Vagina (tissue), 2 donors: ENCODE results near the gene MMP28.

Experiments
- POLR2A ChIP-seq, 2 donors: fragments of 450-650 bp; IDR thresholded peaks; one replicate each; pipeline ENCODE4 v1.6.1; 2017; ENCODE audit warnings: antibody characterized with exemption in 2 of 2, mild to moderate bottlenecking in 2 of 2, moderate library complexity in 2 of 2
- POLR2AphosphoS5 ChIP-seq, 2 donors: sonication (generic); formaldehyde crosslinking; IDR thresholded peaks; one replicate each; pipeline ENCODE4 v1.9.0; 2017; ENCODE audit warnings: antibody characterized with exemption in 2 of 2, mild to moderate bottlenecking in 2 of 2, low read depth in 1 of 2; ENCODE audit not compliant: insufficient read depth in 1 of 2
- TF ChIP-seq, protein P1 (sequence below), 3 experiments: fragments of 450-650 bp in 2 of 3; fragments of 200-600 bp in 1 of 3; sonication (generic) in 1 of 3; IDR thresholded peaks; one replicate each; pipeline ENCODE4 v1.5.1; 2017 to 2019; ENCODE audit warnings: antibody characterized with exemption in 3 of 3, mild to moderate bottlenecking in 2 of 3, moderate library complexity in 2 of 3

DNA sequence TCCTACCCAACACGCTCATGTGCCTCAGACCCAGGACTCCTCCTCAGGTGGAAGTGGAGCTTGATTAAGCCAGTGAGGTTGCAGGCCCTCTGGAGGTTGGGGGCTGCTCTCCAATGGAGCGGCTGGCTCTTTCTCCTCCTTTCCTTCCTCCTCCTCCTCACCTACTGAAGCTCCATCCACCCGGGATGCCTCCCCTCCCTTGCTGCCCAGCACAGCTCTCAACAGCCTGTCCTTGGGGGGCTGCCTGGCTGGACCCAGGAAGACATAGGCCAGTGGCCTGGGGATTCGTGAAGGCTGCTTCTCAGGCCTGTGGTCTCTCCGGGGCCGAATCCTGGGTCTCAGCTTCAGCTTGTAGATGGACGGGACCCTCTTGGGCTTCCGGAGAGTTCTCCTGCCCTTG, 50.6 kb downstream of the MMP28 start:
- TF ChIP-seq, protein P1, sequence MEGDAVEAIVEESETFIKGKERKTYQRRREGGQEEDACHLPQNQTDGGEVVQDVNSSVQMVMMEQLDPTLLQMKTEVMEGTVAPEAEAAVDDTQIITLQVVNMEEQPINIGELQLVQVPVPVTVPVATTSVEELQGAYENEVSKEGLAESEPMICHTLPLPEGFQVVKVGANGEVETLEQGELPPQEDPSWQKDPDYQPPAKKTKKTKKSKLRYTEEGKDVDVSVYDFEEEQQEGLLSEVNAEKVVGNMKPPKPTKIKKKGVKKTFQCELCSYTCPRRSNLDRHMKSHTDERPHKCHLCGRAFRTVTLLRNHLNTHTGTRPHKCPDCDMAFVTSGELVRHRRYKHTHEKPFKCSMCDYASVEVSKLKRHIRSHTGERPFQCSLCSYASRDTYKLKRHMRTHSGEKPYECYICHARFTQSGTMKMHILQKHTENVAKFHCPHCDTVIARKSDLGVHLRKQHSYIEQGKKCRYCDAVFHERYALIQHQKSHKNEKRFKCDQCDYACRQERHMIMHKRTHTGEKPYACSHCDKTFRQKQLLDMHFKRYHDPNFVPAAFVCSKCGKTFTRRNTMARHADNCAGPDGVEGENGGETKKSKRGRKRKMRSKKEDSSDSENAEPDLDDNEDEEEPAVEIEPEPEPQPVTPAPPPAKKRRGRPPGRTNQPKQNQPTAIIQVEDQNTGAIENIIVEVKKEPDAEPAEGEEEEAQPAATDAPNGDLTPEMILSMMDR (IDR thresholded peaks at IDR 0.05) = no peak
- TF ChIP-seq POLR2A (IDR thresholded peaks at IDR 0.05) (no peak), POLR2AphosphoS5 (IDR thresholded peaks at IDR 0.05; ENCODE audit: insufficient read depth in 1 of 2, low read depth in 1 of 2) (no peak)
